Measurements from ENCODE around the gene FMN2.
"Not testable (repeated sequence)": the region's sequence is repeated elsewhere in the genome, so short reads cannot be mapped to it uniquely, and the experiment has no call there.

Gene FMN2

GRCh38 chr1:240414237-240414636 lies 322.6 kb downstream of the FMN2 start:
- ChIA-PET POLR2A (no interaction called here), CTCF (interaction anchor here (0.7 kb wide), 2 partner anchors 195 to 537 kb away, joined by 3 read pairs; no protein-coding TSS in a partner anchor)
- Histone ChIP-seq H3K27ac (ENCODE audit: extremely low read depth, low read depth, low read length) (no peak overlapping the region), H3K4me1 (ENCODE audit: control insufficient read depth, insufficient read depth, low read length) (no peaks in the 10 kb centered on the region), H3K9me3 (ENCODE audit: control insufficient read depth, insufficient read depth, low read depth, low read length) (no peaks in the 10 kb centered on the region), H3K36me3 (ENCODE audit: control insufficient read depth in 2 of 2, insufficient read depth in 1 of 2, low read length in 2 of 2) (no peaks in the 10 kb centered on the region), H3K4me3 (ENCODE audit: low read depth, low read length) (no peak overlapping the region)
- TF ChIP-seq ZFP69B (tag by site-specific recombination; IDR thresholded peaks at IDR 0.05) = no peak
- no peak for TF ChIP-seq KLF10 (tag by site-specific recombination; IDR thresholded peaks at IDR 0.05)
- TF ChIP-seq ZNF18 (tag by site-specific recombination; IDR thresholded peaks at IDR 0.05) = no peak
- no peak for TF ChIP-seq ZNF280C (tag by site-specific recombination; IDR thresholded peaks at IDR 0.05)
- no peak for TF ChIP-seq ZNF354C (tag by site-specific recombination; IDR thresholded peaks at IDR 0.05; ENCODE audit: borderline replicate concordance, low read depth)
- TF ChIP-seq KLF7 (tag by site-specific recombination; IDR thresholded peaks at IDR 0.05; ENCODE audit: borderline replicate concordance) = no peak
- TF ChIP-seq ZNF792 (tag by site-specific recombination; IDR thresholded peaks at IDR 0.05) = no peak
- no peak for TF ChIP-seq ZNF175 (tag by site-specific recombination; IDR thresholded peaks at IDR 0.05)
- TF ChIP-seq ZNF366 (tag by site-specific recombination; conservative IDR thresholded peaks at IDR 0.05) = no peak
- TF ChIP-seq ZNF426 (tag by site-specific recombination; IDR thresholded peaks at IDR 0.05) = no peak
- TF ChIP-seq ZBTB17 (tag by site-specific recombination; IDR thresholded peaks at IDR 0.05) = no peak
- no peak for TF ChIP-seq ZNF266 (tag by site-specific recombination; IDR thresholded peaks at IDR 0.05; ENCODE audit: low read depth)
- TF ChIP-seq ZIC2 (tag by site-specific recombination; IDR thresholded peaks at IDR 0.05) = no peak

- H3K9me3 ChIP-seq (ENCODE audit: control insufficient read depth, insufficient read depth, low read depth, low read length); POLR2A ChIA-PET; H3K4me1 ChIP-seq (ENCODE audit: control insufficient read depth, insufficient read depth, low read length); H3K4me3 ChIP-seq (ENCODE audit: low read depth, low read length); H3K36me3 ChIP-seq (ENCODE audit: control insufficient read depth in 2 of 2, insufficient read depth in 1 of 2, low read length in 2 of 2); H3K27ac ChIP-seq (ENCODE audit: extremely low read depth, low read depth, low read length): not testable (repeated sequence)
- CTCF ChIA-PET = interaction anchor here (0.7 kb wide), 2 partner anchors 194 to 536 kb away, joined by 3 read pairs; no protein-coding TSS in a partner anchor
- TF ChIP-seq ZNF146 (tag by site-specific recombination; IDR thresholded peaks at IDR 0.05) (peak; percentile 96), ZNF580 (tag by site-specific recombination; IDR thresholded peaks at IDR 0.05) (0 out of 2 replicates have a peak, but pooled peaks have one; percentile 45)
Measured at GRCh38 chr1:240415011-240415410, 323.3 kb downstream of the FMN2 start.

GRCh38 chr1:240415532-240415931 lies 323.8 kb downstream of the FMN2 start:
- ChIA-PET CTCF (interaction anchor here (0.7 kb wide), 1 partner anchor 39 kb away, joined by 7 read pairs; no protein-coding TSS in a partner anchor), POLR2A (no interaction called here)
- Histone ChIP-seq H3K4me3 (ENCODE audit: low read depth, low read length) (no peak overlapping the region), H3K27ac (ENCODE audit: extremely low read depth, low read depth, low read length) (no peak overlapping the region), H3K4me1 (ENCODE audit: control insufficient read depth, insufficient read depth, low read length) (no peaks in the 10 kb centered on the region), H3K36me3 (ENCODE audit: control insufficient read depth in 2 of 2, insufficient read depth in 1 of 2, low read length in 2 of 2) (no peaks in the 10 kb centered on the region), H3K9me3 (ENCODE audit: control insufficient read depth, insufficient read depth, low read depth, low read length) (no peaks in the 10 kb centered on the region)
- TF ChIP-seq ZBTB26 (tag by site-specific recombination; optimal IDR thresholded peaks at IDR 0.05) (no peak), ZNF645 (tag by site-specific recombination; IDR thresholded peaks at IDR 0.05) (no peak), GFI1B (tag by site-specific recombination; IDR thresholded peaks at IDR 0.05) (no peak), ZNF530 (tag by site-specific recombination; IDR thresholded peaks at IDR 0.05; ENCODE audit: low read depth) (no peak), ZNF416 (tag by site-specific recombination; IDR thresholded peaks at IDR 0.05) (no peak), ZNF521 (tag by site-specific recombination; IDR thresholded peaks at IDR 0.05) (no peak), ZBTB8A (tag by site-specific recombination; IDR thresholded peaks at IDR 0.05) (no peak), ZNF624 (tag by site-specific recombination; IDR thresholded peaks at IDR 0.05) (no peak), SP2 (tag by site-specific recombination; IDR thresholded peaks at IDR 0.05) (no peak), ZNF133 (tag by site-specific recombination; IDR thresholded peaks at IDR 0.05) (no peak), ZFHX2 (tag by site-specific recombination; conservative IDR thresholded peaks at IDR 0.05) (no peak), KLF16 (tag by site-specific recombination; IDR thresholded peaks at IDR 0.05) (no peak), HOXD13 (CRISPR knock-in tag; IDR thresholded peaks at IDR 0.05; ENCODE audit: borderline replicate concordance) (no peak)
